Common myeloid progenitor, CD34-positive (primary cell): ENCODE data around the gene EPB41.

ENCODE experiments used
- CTCF ChIA-PET: fragments of 350-600 bp; sonication (Branson Sonifier 250); formaldehyde crosslinking; loops from one replicate; lab custom pipeline; 2021; ENCODE audit warnings: antibody characterized with exemption; lab: Charles Lee
- POLR2A ChIA-PET: fragments of 350-600 bp; sonication (Branson Sonifier 250); formaldehyde crosslinking; loops from one replicate; lab custom pipeline; 2021; ENCODE audit warnings: antibody characterized with exemption; lab: Charles Lee
- DNase-seq, 3 donors: peaks; one replicate each; pipeline versions ENCODE4 v3.0.0 to v3.0.0-alpha.2; 2013
- H3K27ac ChIP-seq, 2 experiments: 1 replicate in 1 of 2; 2 replicates in 1 of 2; pipeline ENCODE4 v1.7.0; 2013; ENCODE audit warnings: inconsistent platforms in 2 of 2, low read length in 2 of 2, mild to moderate bottlenecking in 2 of 2, low read depth in 1 of 2, moderate library complexity in 1 of 2; ENCODE audit not compliant: severe bottlenecking in 2 of 2, insufficient read depth in 1 of 2, poor library complexity in 1 of 2
- H3K27me3 ChIP-seq, 5 experiments: replicated peaks in 2 of 5; 1 replicate in 3 of 5; 2 replicates in 2 of 5; pipeline versions ENCODE4 v1.6.1 to v1.7.0; 2013; ENCODE audit warnings: low read length in 4 of 5, mild to moderate bottlenecking in 2 of 5, moderate library complexity in 2 of 5, inconsistent platforms in 1 of 5; ENCODE audit not compliant: insufficient read depth in 5 of 5, control insufficient read depth in 4 of 5
- H3K36me3 ChIP-seq, 4 experiments: 1 replicate in 2 of 4; 2 replicates in 2 of 4; pipeline versions ENCODE4 v1.6.1 to v1.7.0; 2013; ENCODE audit warnings: low read length in 3 of 4, control low read depth in 1 of 4, mild to moderate bottlenecking in 1 of 4; ENCODE audit not compliant: control insufficient read depth in 4 of 4, insufficient read depth in 4 of 4
- H3K4me1 ChIP-seq, 4 experiments: 1 replicate in 3 of 4; 2 replicates in 1 of 4; pipeline versions ENCODE4 v1.6.1 to v1.7.1; 2013; ENCODE audit warnings: low read length in 3 of 4, mild to moderate bottlenecking in 3 of 4, control low read depth in 1 of 4, inconsistent platforms in 1 of 4, moderate library complexity in 1 of 4; ENCODE audit not compliant: control insufficient read depth in 4 of 4, insufficient read depth in 4 of 4; ENCODE audit errors: control extremely low read depth in 1 of 4
- H3K4me3 ChIP-seq, 7 experiments: 1 replicate in 4 of 7; 2 replicates in 3 of 7; pipeline versions ENCODE4 v1.5.1 to v1.7.0; 2013; ENCODE audit warnings: mild to moderate bottlenecking in 7 of 7, low read length in 6 of 7, moderate library complexity in 6 of 7, inconsistent platforms in 2 of 7, low read depth in 2 of 7, control low read depth in 1 of 7; ENCODE audit not compliant: insufficient read depth in 4 of 7, control insufficient read depth in 1 of 7; ENCODE audit errors: extremely low read depth in 1 of 7
- H3K9me3 ChIP-seq, 5 experiments: 1 replicate in 4 of 5; 2 replicates in 1 of 5; pipeline versions ENCODE4 v1.6.1 to v1.7.1; 2013; ENCODE audit warnings: low read length in 4 of 5, mild to moderate bottlenecking in 2 of 5, inconsistent platforms in 1 of 5, low read depth in 1 of 5, moderate library complexity in 1 of 5; ENCODE audit not compliant: control insufficient read depth in 4 of 5, insufficient read depth in 2 of 5; ENCODE audit errors: control extremely low read depth in 1 of 5
- WGBS: methylation state at CpG from one replicate; pipeline ENCODE4 v1.1.5; 2013; ENCODE audit not compliant: insufficient coverage; 5-methylcytosine and 5-hydroxymethylcytosine counted together

EPB41 gene

DNA sequence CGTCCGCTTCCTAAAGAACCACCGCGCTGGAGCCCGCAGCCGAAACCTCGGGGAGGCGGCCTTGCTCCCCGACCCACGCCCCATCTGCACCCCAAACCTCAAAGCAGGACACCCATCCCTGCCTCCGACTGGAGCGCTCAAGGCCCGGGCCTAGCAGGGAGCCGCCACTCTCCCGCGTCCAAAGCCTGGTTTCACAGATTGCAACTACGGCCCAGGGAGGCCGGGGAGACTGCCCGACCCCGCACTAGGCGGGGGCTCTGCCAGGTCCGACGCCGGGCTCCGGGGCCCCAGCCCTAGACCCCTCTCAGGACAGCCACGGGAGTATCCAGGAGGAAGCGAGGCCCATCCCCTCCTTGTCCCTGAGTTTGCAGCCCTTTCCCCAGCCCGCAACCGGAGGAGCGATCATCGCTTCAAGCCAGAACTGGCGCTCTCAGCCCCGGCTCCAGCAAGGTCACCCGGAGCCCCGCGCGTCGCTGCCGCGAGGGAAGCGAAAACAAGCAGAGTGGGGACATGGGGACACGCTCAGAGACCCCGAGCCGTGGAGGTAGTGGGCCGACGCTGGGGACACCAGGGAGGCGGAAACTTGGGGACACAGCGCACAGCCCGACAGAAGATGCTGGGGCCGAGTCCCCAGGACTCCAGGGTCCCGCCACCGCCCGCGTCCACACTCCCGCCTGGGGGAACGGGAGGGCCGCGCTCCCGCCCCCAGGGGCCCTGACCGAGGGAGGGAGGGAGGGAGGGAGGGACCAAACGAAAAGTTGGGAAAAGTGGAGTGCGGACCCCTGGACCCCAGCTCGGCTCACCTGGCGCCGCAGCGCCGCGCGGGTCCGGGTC is 208.9 kb downstream of the EPB41 start:
- H3K4me1 ChIP-seq = peaks cover 0 to 35% (median 26%) of the 10 kb centered on the region in 4 experiments
- POLR2A ChIA-PET = no interaction called here
- DNase-seq = peak in 2 of 3 donors; percentile 50 to 61

DNA sequence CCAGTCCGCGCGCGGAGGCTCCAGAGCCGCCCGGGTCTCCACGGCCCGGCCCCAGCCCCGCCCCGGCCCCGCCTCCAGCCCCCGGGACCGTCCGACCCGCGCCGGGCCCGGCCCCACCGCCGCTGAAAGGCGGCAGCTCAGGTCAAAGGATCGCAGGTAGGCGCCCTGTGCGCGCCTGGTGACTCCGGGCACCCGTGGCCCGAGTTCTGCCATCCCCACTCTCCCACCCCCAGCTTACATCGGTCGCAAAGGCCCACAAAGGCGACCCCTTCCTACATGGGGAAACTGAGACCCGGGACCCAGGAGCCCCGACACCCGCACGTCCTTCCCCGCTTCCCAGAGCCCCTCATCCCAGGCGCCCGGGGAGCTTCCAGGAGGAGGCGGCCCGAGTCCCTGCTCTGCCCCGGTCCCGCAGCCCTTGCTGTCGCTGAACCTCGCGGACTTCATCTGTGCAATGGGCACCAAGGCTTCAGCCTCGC is 209.6 kb downstream of the EPB41 start, which contains the start of gene TMEM200B:
Gene TMEM200B, minus strand, starts transcription at position 17 of the 479 bp plus-strand sequence. CDS start 2,075 bp downstream, outside the sequence.
- Histone ChIP-seq H3K4me1 (peaks cover 0 to 35% (median 26%) of the 10 kb centered on the region in 4 experiments), H3K27ac (no peak within 1 kb of the TSS), H3K36me3 (peaks cover 0 to 2% (median 2%) of the 10 kb centered on the region in 4 experiments), H3K9me3 (no peaks in the 10 kb centered on the region), H3K27me3 (peaks cover 0 to 71% (median 14%) of the 10 kb centered on the region in 5 experiments), H3K4me3 (peak within 1 kb of the TSS; percentile 31 to 73 (median 64))
- ChIA-PET CTCF (no interaction called here), POLR2A (no interaction called here)
- under 1% methylated on average over 31 of the region's 46 CpGs for WGBS
- DNase-seq = peak in 1 of 3 donors; percentile 12

More for the DNA sequence above, 208.9 kb downstream of the EPB41 start:
- Histone ChIP-seq H3K27ac (no peak overlapping the region), H3K4me3 (peak overlapping the region in 5 of 7 experiments; percentile 26 to 73 (median 60)), H3K36me3 (peaks cover 2 to 9% (median 7%) of the 10 kb centered on the region in 4 experiments), H3K27me3 (peaks cover 0 to 70% (median 14%) of the 10 kb centered on the region in 5 experiments), H3K9me3 (no peaks in the 10 kb centered on the region)
- CTCF ChIA-PET = interaction anchor here (2.0 kb wide), 1 partner anchor 79 kb away, joined by 7 read pairs; no protein-coding TSS in a partner anchor
- 3% methylated on average over 59 of the region's 70 CpGs for WGBS

DNA sequence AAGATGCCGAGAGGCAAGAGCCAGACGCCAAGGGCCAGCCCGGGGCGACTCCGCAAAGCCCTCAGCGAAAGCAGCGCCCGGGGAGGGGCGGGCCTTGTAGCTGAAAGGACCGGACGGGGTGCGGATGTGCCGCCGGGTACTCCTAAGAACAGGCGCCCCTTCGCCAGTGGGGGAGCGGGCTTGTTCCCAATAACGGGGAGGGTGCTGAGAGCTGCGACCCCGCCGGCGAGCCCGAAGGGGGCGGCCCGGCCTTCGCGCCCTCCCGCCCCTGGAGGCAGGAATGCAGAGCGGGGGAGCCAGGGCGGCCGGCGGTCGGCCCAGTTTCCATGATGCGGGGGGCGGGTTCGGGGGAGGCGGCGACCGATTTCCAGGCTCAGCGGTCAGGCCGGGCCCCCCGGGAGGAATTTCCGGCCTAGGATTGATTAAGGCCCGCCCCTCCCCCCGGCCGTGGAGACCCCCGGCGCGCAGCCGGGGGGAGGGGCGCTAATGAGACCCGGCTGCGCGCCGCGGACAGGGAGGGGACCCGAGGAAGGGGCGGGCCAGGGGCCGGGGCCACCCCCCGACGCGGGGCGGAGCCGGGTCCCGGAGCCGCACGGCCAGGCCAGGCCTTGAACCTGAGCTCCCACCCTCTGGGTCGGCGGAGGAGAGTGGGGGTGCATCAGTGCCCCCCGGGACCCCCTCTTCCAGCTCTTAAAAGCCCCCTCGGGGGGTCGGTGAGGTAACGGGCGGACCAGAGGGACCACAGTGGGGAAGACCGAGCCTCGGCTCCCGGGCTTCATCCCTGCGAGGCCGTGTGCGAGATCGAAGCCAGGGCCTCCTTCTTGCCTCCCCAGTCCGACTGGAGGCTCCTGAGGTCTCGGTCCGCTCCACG is 210.2 kb downstream of the EPB41 start:
- Histone ChIP-seq H3K9me3 (no peaks in the 10 kb centered on the region), H3K36me3 (peaks cover 0 to 2% (median 0%) of the 10 kb centered on the region in 4 experiments), H3K4me1 (peaks cover 0 to 35% (median 26%) of the 10 kb centered on the region in 4 experiments), H3K27me3 (peaks cover 0 to 71% (median 14%) of the 10 kb centered on the region in 5 experiments), H3K4me3 (peak overlapping the region; percentile 31 to 73 (median 63)), H3K27ac (no peak overlapping the region)
- peak in 2 of 3 donors; percentile 52 to 61 for DNase-seq
- WGBS = 6% methylated on average over 77 of the region's 85 CpGs
- POLR2A ChIA-PET = interaction anchor here (1.0 kb wide), 1 partner anchor 71 kb away, joined by 3 read pairs; no protein-coding TSS in a partner anchor
- CTCF ChIA-PET = interaction anchor here (0.5 kb wide), 1 partner anchor 35 kb away, joined by 4 read pairs; no protein-coding TSS in a partner anchor

DNA sequence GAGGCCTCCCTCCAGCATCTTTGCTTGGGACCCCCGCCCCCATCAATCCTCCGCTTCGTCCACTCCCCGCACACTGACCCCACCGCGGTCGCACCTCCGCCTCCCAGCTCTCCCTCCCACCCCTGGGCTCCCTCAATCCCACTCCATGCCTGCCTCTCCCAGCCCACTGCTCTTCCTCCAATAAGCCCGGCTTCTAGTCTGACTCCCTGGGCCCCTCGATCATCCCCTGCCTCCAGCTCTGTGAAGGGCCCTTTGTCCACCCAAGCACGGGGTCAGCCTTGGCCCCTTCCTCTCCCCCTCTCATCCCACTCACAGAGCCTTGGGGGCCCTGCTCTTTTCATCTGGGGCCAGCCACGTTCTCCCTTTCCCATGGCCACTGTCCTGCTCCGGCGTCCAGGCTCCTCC is 210.9 kb downstream of the EPB41 start:
- Histone ChIP-seq H3K36me3 (peaks cover 0 to 2% (median 0%) of the 10 kb centered on the region in 4 experiments), H3K9me3 (no peaks in the 10 kb centered on the region), H3K4me3 (peak overlapping the region in 2 of 7 experiments; percentile 68 to 73), H3K4me1 (peaks cover 0 to 35% (median 26%) of the 10 kb centered on the region in 4 experiments), H3K27ac (no peak overlapping the region), H3K27me3 (peaks cover 0 to 70% (median 14%) of the 10 kb centered on the region in 5 experiments)
- DNase-seq = no peak
- ChIA-PET POLR2A (interaction anchor here (1.0 kb wide), 1 partner anchor 71 kb away, joined by 3 read pairs; no protein-coding TSS in a partner anchor), CTCF (interaction anchor here (1.5 kb wide), 1 partner anchor 77 kb away, joined by 3 read pairs; no protein-coding TSS in a partner anchor)
- 80% methylated on average over 11 of the region's 14 CpGs for WGBS

DNA sequence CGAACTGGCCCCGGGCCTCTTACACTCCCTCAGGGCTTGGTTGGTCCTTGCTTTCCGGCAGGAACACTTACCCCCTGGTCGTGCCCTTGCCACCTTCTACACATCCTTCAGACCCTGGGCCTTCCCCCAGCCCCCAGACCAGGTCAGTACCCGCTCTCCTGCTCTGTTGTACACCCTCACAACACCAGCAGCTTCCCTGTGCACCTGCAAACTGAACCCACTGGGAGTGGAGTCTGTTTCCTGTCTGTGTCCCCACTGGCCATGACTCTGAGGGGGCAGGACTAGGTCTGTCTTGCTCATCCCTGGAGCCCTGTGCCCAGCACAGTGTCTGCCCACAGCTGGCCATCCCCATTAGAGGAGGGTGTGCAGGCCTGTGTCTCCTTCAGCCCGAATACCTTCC is 211.4 kb downstream of the EPB41 start:
- CTCF ChIA-PET = interaction anchor here (1.5 kb wide), 1 partner anchor 77 kb away, joined by 3 read pairs; no protein-coding TSS in a partner anchor

DNA sequence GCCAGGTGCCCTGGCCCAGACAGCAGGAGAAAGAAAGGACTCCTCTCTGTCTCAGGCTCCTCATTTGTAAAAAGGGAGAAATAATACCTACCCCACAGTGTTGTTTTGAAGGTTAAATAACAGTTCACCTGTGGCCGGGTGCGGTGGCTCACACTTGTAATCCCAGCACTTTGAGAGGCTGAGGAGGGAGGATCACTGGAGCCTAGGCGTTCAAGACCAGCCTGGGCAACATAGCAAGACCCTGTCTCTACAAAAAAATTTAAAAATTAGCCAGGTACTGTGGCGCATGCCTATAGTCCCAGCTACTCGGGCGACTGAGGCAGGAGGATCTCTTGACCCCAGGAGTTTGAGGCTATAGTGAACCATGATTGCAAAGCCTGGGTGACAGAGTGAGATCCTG is 211.8 kb downstream of the EPB41 start:
- no peaks in the 10 kb centered on the region for H3K9me3 ChIP-seq
- no peaks in the 10 kb centered on the region for H3K36me3 ChIP-seq
- H3K4me1 ChIP-seq = peaks cover 0 to 35% (median 26%) of the 10 kb centered on the region in 4 experiments
- no peak for DNase-seq
- H3K4me3 ChIP-seq = no peak overlapping the region
- no peak overlapping the region for H3K27ac ChIP-seq
- 97% methylated on average over 6 of the region's 6 CpGs for WGBS
- ChIA-PET POLR2A (no interaction called here), CTCF (interaction anchor here (1.5 kb wide), 1 partner anchor 76 kb away, joined by 3 read pairs; no protein-coding TSS in a partner anchor)
- H3K27me3 ChIP-seq = peaks cover 0 to 60% (median 11%) of the 10 kb centered on the region in 5 experiments

More for the DNA sequence above, 211.4 kb downstream of the EPB41 start:
- POLR2A ChIA-PET = no interaction called here
- H3K27ac ChIP-seq = no peak overlapping the region
- WGBS = 94% methylated on average over 5 of the region's 6 CpGs
- H3K4me1 ChIP-seq = peaks cover 0 to 35% (median 26%) of the 10 kb centered on the region in 4 experiments
- H3K27me3 ChIP-seq = peaks cover 0 to 64% (median 14%) of the 10 kb centered on the region in 5 experiments
- no peak overlapping the region for H3K4me3 ChIP-seq
- no peaks in the 10 kb centered on the region for H3K9me3 ChIP-seq
- no peaks in the 10 kb centered on the region for H3K36me3 ChIP-seq
- no peak for DNase-seq
